CD4-positive, alpha-beta T cell treated with Interleukin-15 for 4 hours (primary cell): ENCODE measurements around the gene JPH4.
"Not testable (repeated sequence)": the region's sequence is repeated elsewhere in the genome, so short reads cannot be mapped to it uniquely, and the experiment has no call there.

ENCODE experiments used
- DNase-seq: peaks from one replicate; pipeline ENCODE4 v3.0.0-alpha.2; 2020; ENCODE audit warnings: low spot score

Gene JPH4

GRCh38 chr14:23609001-23609400 lies 30.4 kb upstream of the JPH4 start:
- no peak for DNase-seq

- DNase-seq, result no peak
These were observed 29.9 kb upstream of the JPH4 start for GRCh38 chr14:23608454-23608853.

- DNase-seq, result no peak
These were observed 27.5 kb upstream of the JPH4 start for GRCh38 chr14:23605931-23606585.

GRCh38 chr14:23604675-23605170 lies 26.1 kb upstream of the JPH4 start:
- no peak for DNase-seq

GRCh38 chr14:23604148-23604547 lies 25.6 kb upstream of the JPH4 start:
- no peak for DNase-seq

GRCh38 chr14:23603103-23603502 lies 24.5 kb upstream of the JPH4 start:
- no peak for DNase-seq

- DNase-seq, result no peak
These were observed 23.8 kb upstream of the JPH4 start for GRCh38 chr14:23602181-23603095.

- DNase-seq, result no peak
These were observed 23.2 kb upstream of the JPH4 start for GRCh38 chr14:23601845-23602180.

GRCh38 chr14:23601424-23601823 lies 22.8 kb upstream of the JPH4 start:
- DNase-seq, result no peak

GRCh38 chr14:23600806-23601205 lies 22.2 kb upstream of the JPH4 start:
- DNase-seq, result no peak

GRCh38 chr14:23600322-23600707 lies 21.7 kb upstream of the JPH4 start:
- no peak for DNase-seq

- not testable (repeated sequence) for DNase-seq
These were observed 15.6 kb upstream of the JPH4 start for GRCh38 chr14:23594191-23594590.

GRCh38 chr14:23590198-23590597 lies 11.6 kb upstream of the JPH4 start:
- DNase-seq, result no peak

- no peak for DNase-seq
These were observed 11.0 kb upstream of the JPH4 start for GRCh38 chr14:23589606-23590005.

GRCh38 chr14:23588884-23589598 lies 10.5 kb upstream of the JPH4 start:
- DNase-seq, result peak; percentile 78

- DNase-seq, result not testable (repeated sequence)
These were observed 6.1 kb upstream of the JPH4 start for GRCh38 chr14:23584527-23585203.

- not testable (repeated sequence) for DNase-seq
These were observed 5.4 kb upstream of the JPH4 start for GRCh38 chr14:23583761-23584526.

GRCh38 chr14:23582906-23583760 lies 4.5 kb upstream of the JPH4 start:
- DNase-seq, result no peak

GRCh38 chr14:23580948-23581281 lies 2.3 kb upstream of the JPH4 start:
- DNase-seq, result no peak

GRCh38 chr14:23580152-23580926 lies 1.7 kb upstream of the JPH4 start:
- DNase-seq, result no peak
